Measurements from ENCODE around the gene GTF2IRD1. TPM values are rescaled to one million over a fixed set of nuclear protein-coding genes. Genes with fewer than 3 reads are reported as not detected.
"Not testable (repeated sequence)": the region's sequence is repeated elsewhere in the genome, so short reads cannot be mapped to it uniquely, and the experiment has no call there.

GTF2IRD1 gene
- total RNA-seq, 1 experiment from 2014 or later, result 42.9 TPM

GRCh38 chr7:74418076-74418475, 35.6 kb upstream of the GTF2IRD1 start (continued):
- TF ChIP-seq KAT7 (CRISPR knock-in tag; IDR thresholded peaks at IDR 0.05; ENCODE audit: borderline replicate concordance) (no peak), JUN (CRISPR knock-in tag; IDR thresholded peaks at IDR 0.05) (no peak), ZNF423 (CRISPR knock-in tag; IDR thresholded peaks at IDR 0.05) (no peak), ZNF263 (CRISPR knock-in tag; IDR thresholded peaks at IDR 0.05; ENCODE audit: low read depth) (no peak), ZNF281 (CRISPR knock-in tag; IDR thresholded peaks at IDR 0.05) (no peak)

GRCh38 chr7:74418538-74418937, 35.2 kb upstream of the GTF2IRD1 start:
- H3K9me3 Mint-ChIP-seq, result no peaks in the 10 kb centered on the region
- TF ChIP-seq ZNF512 (CRISPR knock-in tag; IDR thresholded peaks at IDR 0.05; ENCODE audit: borderline replicate concordance), result no peak
- no peak overlapping the region for H3K27ac Mint-ChIP-seq
- H3K36me3 Mint-ChIP-seq, result no peaks in the 10 kb centered on the region
- CTCF ChIA-PET, result interaction anchor here (0.5 to 2.8 kb wide), 11 partner anchors 11 to 212 kb away, joined by 3 to 17 read pairs (median 8); partner anchors contain the start of gene LAT2
- no peaks in the 10 kb centered on the region; the same call in 1 of the 2 replicates for H3K27me3 Mint-ChIP-seq (ENCODE audit: low read depth)
- POLR2A ChIA-PET, result no interaction called here
- H3K4me1 Mint-ChIP-seq, result no peaks in the 10 kb centered on the region
- H3K4me3 Mint-ChIP-seq, result no peak overlapping the region
- no peak for ATAC-seq
- no peak for DNase-seq (ENCODE audit: low spot score)

- H3K36me3 Mint-ChIP-seq; DNase-seq (ENCODE audit: low spot score); H3K27me3 Mint-ChIP-seq (ENCODE audit: low read depth); ATAC-seq; H3K4me1 Mint-ChIP-seq; H3K4me3 Mint-ChIP-seq; H3K9me3 Mint-ChIP-seq; H3K27ac Mint-ChIP-seq: not testable (repeated sequence)
- CTCF ChIA-PET, result interaction anchor here (0.9 to 2.8 kb wide), 2 partner anchors 10 to 14 kb away, joined by 3 to 12 read pairs; no protein-coding TSS in a partner anchor
- peak; percentile 74 for TF ChIP-seq ZNF121 (CRISPR knock-in tag; IDR thresholded peaks at IDR 0.05)
- POLR2A ChIA-PET, result interaction anchor here (0.6 kb wide), 1 partner anchor 205 kb away, joined by 9 read pairs; no protein-coding TSS in a partner anchor
These were observed 34.5 kb upstream of the GTF2IRD1 start for GRCh38 chr7:74419232-74419631.

- DNase-seq (ENCODE audit: low spot score) (no peak), ATAC-seq (no peak)
- H3K4me1 Mint-ChIP-seq, result no peaks in the 10 kb centered on the region
- POLR2A ChIA-PET, result no interaction called here
- no peaks in the 10 kb centered on the region for H3K9me3 Mint-ChIP-seq
- no peaks in the 10 kb centered on the region; the same call in 1 of the 2 replicates for H3K27me3 Mint-ChIP-seq (ENCODE audit: low read depth)
- H3K4me3 Mint-ChIP-seq, result no peak overlapping the region
- H3K27ac Mint-ChIP-seq, result no peak overlapping the region
- CTCF ChIA-PET, result interaction anchor here (2.8 kb wide), 1 partner anchor 15 kb away, joined by 12 read pairs; no protein-coding TSS in a partner anchor
- no peaks in the 10 kb centered on the region for H3K36me3 Mint-ChIP-seq
- TF ChIP-seq HMGXB4 (CRISPR knock-in tag; IDR thresholded peaks at IDR 0.05) (no peak), SOX15 (CRISPR knock-in tag; IDR thresholded peaks at IDR 0.05) (no peak), TEAD1 (CRISPR knock-in tag; IDR thresholded peaks at IDR 0.05) (no peak), IRF1 (CRISPR knock-in tag; IDR thresholded peaks at IDR 0.05) (no peak), PREB (CRISPR knock-in tag; IDR thresholded peaks at IDR 0.05; ENCODE audit: borderline replicate concordance) (no peak), ZNF512 (CRISPR knock-in tag; IDR thresholded peaks at IDR 0.05; ENCODE audit: borderline replicate concordance) (no peak; the same call in 1 of the 2 replicates), CTCF (IDR thresholded peaks at IDR 0.05) (no peak), CBFB (CRISPR knock-in tag; IDR thresholded peaks at IDR 0.05; ENCODE audit: low read depth) (no peak), OVOL2 (CRISPR knock-in tag; IDR thresholded peaks at IDR 0.05; ENCODE audit: borderline replicate concordance) (no peak)
These were observed 33.7 kb upstream of the GTF2IRD1 start for GRCh38 chr7:74420006-74420405.
